Fibroblast of peridontal ligament (primary cell): ENCODE measurements around the gene BEAN1.

ENCODE experiments used
- DNase-seq: peaks from one replicate; pipeline ENCODE4 v3.0.0-alpha.2; 2010; ENCODE audit errors: extremely low read depth

The BEAN1 gene

GRCh38 chr16:66395806-66396555 is 31.1 kb upstream of the BEAN1 start:
- DNase-seq, result no peak

- no peak for DNase-seq
Observed at GRCh38 chr16:66397736-66398433, 29.2 kb upstream of the BEAN1 start.

GRCh38 chr16:66399031-66399430 is 28.1 kb upstream of the BEAN1 start:
- DNase-seq, result peak; percentile 16

GRCh38 chr16:66399930-66400329 is 27.2 kb upstream of the BEAN1 start:
- peak; percentile 10 for DNase-seq

- DNase-seq, result no peak
Observed at GRCh38 chr16:66400503-66401380, 26.4 kb upstream of the BEAN1 start.

- no peak for DNase-seq
Observed at GRCh38 chr16:66401610-66402009, 25.5 kb upstream of the BEAN1 start.

- DNase-seq, result no peak
Observed at GRCh38 chr16:66402166-66402565, 24.9 kb upstream of the BEAN1 start.

GRCh38 chr16:66402591-66403230 is 24.4 kb upstream of the BEAN1 start:
- DNase-seq, result no peak

GRCh38 chr16:66403531-66404145 is 23.5 kb upstream of the BEAN1 start:
- no peak for DNase-seq

GRCh38 chr16:66405057-66405783 is 21.9 kb upstream of the BEAN1 start:
- DNase-seq, result no peak

GRCh38 chr16:66406534-66407221 is 20.4 kb upstream of the BEAN1 start:
- peak; percentile 68 for DNase-seq

GRCh38 chr16:66408163-66409048 is 18.7 kb upstream of the BEAN1 start:
- DNase-seq, result peak; percentile 27

- peak; percentile 63 for DNase-seq
Observed at GRCh38 chr16:66409156-66409555, 17.9 kb upstream of the BEAN1 start.

- DNase-seq, result no peak
Observed at GRCh38 chr16:66412182-66412581, 14.9 kb upstream of the BEAN1 start.

GRCh38 chr16:66414891-66415290 is 12.2 kb upstream of the BEAN1 start:
- DNase-seq, result peak; percentile 23

- DNase-seq, result no peak
Observed at GRCh38 chr16:66416136-66416535, 11.0 kb upstream of the BEAN1 start.

GRCh38 chr16:66416939-66417700 is 10.0 kb upstream of the BEAN1 start:
- peak; percentile 48 for DNase-seq
